ENCODE data around the gene PRSS27. TPM values are rescaled to one million over a fixed set of nuclear protein-coding genes. Genes with fewer than 3 reads are reported as not detected.

Gene PRSS27
- total and polyA plus RNA-seq, 2 of the 8 experiments (the other 6 are each of a cell fraction or from before 2014, with no cell fraction given), result 1.3 to 7.5 TPM

GRCh38 chr16:2752035-2752849, 32.2 kb upstream of the PRSS27 start, which contains the start of gene SRRM2:
Gene SRRM2 (plus strand): TSS chr16:2752638. CDS start chr16:2756365, 3,727 bp downstream.
- H3K14ac ChIP-seq (ENCODE audit: insufficient read length), result no peak within 1 kb of the TSS
- H3K36me3 ChIP-seq (ENCODE audit: control insufficient read depth in 2 of 4, insufficient read depth in 4 of 4, low read length in 3 of 4), result peaks cover under 1 to 15% (median 8%) of the 10 kb centered on the region in 4 experiments; a peak in 7 of 8 replicates
- H2AK5ac ChIP-seq (ENCODE audit: low read depth, low read length), result peak within 1 kb of the TSS; percentile 11; the same call in 1 of the 2 replicates
- H3K4ac ChIP-seq (replicated peaks; ENCODE audit: insufficient read length, low read depth, low read length), result peak within 1 kb of the TSS; percentile 94
- H3K27ac ChIP-seq (ENCODE audit: low read depth, low read length), result peak within 1 kb of the TSS; percentile 99
- peak within 1 kb of the TSS; percentile 100 for H4K5ac ChIP-seq (ENCODE audit: insufficient read length, low read depth, low read length)
- H3K9me3 ChIP-seq (ENCODE audit: insufficient read depth in 2 of 2, low read depth in 1 of 2, low read length in 1 of 2), result no peaks in the 10 kb centered on the region
- WGBS, 2 experiments (ENCODE audit: extremely low coverage in 1 of 2, insufficient coverage in 1 of 2, insufficient read length in 1 of 2, insufficient replicate concordance in 2 of 2, low coverage in 1 of 2, low lambda C conversion rate in 2 of 2, missing lambda C conversion rate in 1 of 2), result 1% methylated on average over 90 of the region's 99 CpGs; no CpG with 5 or more reads in 1 of the 2 experiments
- CTCF ChIA-PET (ENCODE audit: partially characterized antibody), result interaction anchor here (0.8 kb wide), 1 partner anchor 18 kb away, joined by 3 read pairs; no protein-coding TSS in a partner anchor
- no peaks in the 10 kb centered on the region for H3K27me3 ChIP-seq (replicated peaks in 1 of 4; ENCODE audit: control insufficient read depth in 3 of 4, extremely low read depth in 1 of 4, insufficient read depth in 3 of 4, low read length in 3 of 4)
- peak within 1 kb of the TSS; percentile 99; the same call in 1 of the 2 replicates for H2BK15ac ChIP-seq (ENCODE audit: low read length)
- FAIRE-seq (no peak), DNase-seq (ENCODE audit: low read depth in 1 of 2, low spot score in 2 of 2) (peak; percentile 78 to 96)
- H2BK20ac ChIP-seq (ENCODE audit: low read length), result peak within 1 kb of the TSS; percentile 98; the same call in 1 of the 2 replicates
- peak within 1 kb of the TSS; percentile 97 for H3K56ac ChIP-seq (replicated peaks; ENCODE audit: insufficient read length, low read depth, low read length)
- H3K79me2 ChIP-seq (ENCODE audit: control insufficient read depth in 1 of 2, insufficient read depth in 2 of 2, low read length in 2 of 2), result peaks cover 38 to 51% of the 10 kb centered on the region in 2 experiments
- H2BK12ac ChIP-seq (ENCODE audit: low read depth, low read length), result peak within 1 kb of the TSS; percentile 100
- H4K91ac ChIP-seq (replicated peaks; ENCODE audit: insufficient read length, low read length), result peak within 1 kb of the TSS; percentile 100
- H3K23me2 ChIP-seq (ENCODE audit: low read depth, low read length), result peaks cover 8% of the 10 kb centered on the region; the same call in 1 of the 2 replicates
- H3K9ac ChIP-seq (replicated peaks in 1 of 4; ENCODE audit: extremely low read depth in 1 of 4, low read depth in 3 of 4, low read length in 3 of 4), result peak within 1 kb of the TSS; percentile 98 to 100 (median 99)
- H2AFZ ChIP-seq (ENCODE audit: low read length), result peak within 1 kb of the TSS; percentile 90
- POLR2A ChIA-PET (ENCODE audit: partially characterized antibody), result interaction anchor here (0.6 to 8.3 kb wide), 32 partner anchors 8 to 883 kb away, joined by 3 to 180 read pairs (median 4); partner anchors contain the start of genes AMDHD2, ELOB, KCTD5 and PRSS27
- H4K8ac ChIP-seq (ENCODE audit: extremely low read depth, insufficient read depth, low read length), result peak within 1 kb of the TSS; percentile 100
- H3K79me1 ChIP-seq (ENCODE audit: low read depth, low read length), result peaks cover 5% of the 10 kb centered on the region
- H4K20me1 ChIP-seq (replicated peaks in 1 of 2; ENCODE audit: control insufficient read depth in 1 of 2, insufficient read depth in 2 of 2, low read length in 2 of 2), result peaks cover 21 to 22% of the 10 kb centered on the region in 2 experiments
- peaks cover 2 to 8% (median 5%) of the 10 kb centered on the region in 4 experiments; a peak in 6 of 7 replicates for H3K4me1 ChIP-seq (replicated peaks in 1 of 4; ENCODE audit: control insufficient read depth in 3 of 4, insufficient read depth in 4 of 4, low read length in 3 of 4)
- H3K4me3 ChIP-seq (ENCODE audit: extremely low read depth in 1 of 4, insufficient read depth in 2 of 4, low read depth in 3 of 4, low read length in 4 of 4), result peak within 1 kb of the TSS; percentile 75 to 93 (median 88)
- H3K23ac ChIP-seq (ENCODE audit: insufficient read length), result no peak within 1 kb of the TSS
- peak within 1 kb of the TSS; percentile 100 for H2BK5ac ChIP-seq (ENCODE audit: low read depth, low read length)
- peak within 1 kb of the TSS; percentile 100 for H3K18ac ChIP-seq (ENCODE audit: extremely low read depth, low read length)
- H3K4me2 ChIP-seq (ENCODE audit: insufficient read depth in 1 of 2, low read depth in 2 of 2, low read length in 2 of 2), result peak within 1 kb of the TSS; percentile 82 to 99
- H2BK120ac ChIP-seq (replicated peaks; ENCODE audit: low read depth, low read length), result peak within 1 kb of the TSS; percentile 96
- peak; percentile 86 for TF ChIP-seq POLR2AphosphoS5 (IDR thresholded peaks at IDR 0.05; ENCODE audit: low read depth, low read length)
- peak; percentile 98 for TF ChIP-seq YY1 (IDR thresholded peaks at IDR 0.05; ENCODE audit: low read depth, low read length)
- 0 out of 2 replicates have a peak, but pooled peaks have one; percentile 48 for TF ChIP-seq GABPA (IDR thresholded peaks at IDR 0.05; ENCODE audit: borderline replicate concordance, insufficient read depth, low read length)
- peak; percentile 10 for TF ChIP-seq ASH2L (IDR thresholded peaks at IDR 0.05; ENCODE audit: low read length)
- no peak for TF ChIP-seq SIRT6 (IDR thresholded peaks at IDR 0.05; ENCODE audit: low read length)
- TF ChIP-seq ZNF274 (IDR thresholded peaks at IDR 0.05; ENCODE audit: borderline replicate concordance, extremely low read depth, low read length), result no peak
- peak; percentile 47; the same call in 1 of the 2 replicates for TF ChIP-seq SP1 (IDR thresholded peaks at IDR 0.05; ENCODE audit: low read depth, low read length)
- TF ChIP-seq CREB1 (IDR thresholded peaks at IDR 0.05), result peak; percentile 83
- TF ChIP-seq CHD1 (IDR thresholded peaks at IDR 0.05; ENCODE audit: low read depth, low read length), result no peak
- peak; percentile 23 for TF ChIP-seq NRF1 (IDR thresholded peaks at IDR 0.05; ENCODE audit: low read depth, low read length)
- peak; percentile 14; the same call in 1 of the 2 replicates for TF ChIP-seq TEAD4 (IDR thresholded peaks at IDR 0.05; ENCODE audit: low read depth, low read length)
- TF ChIP-seq GTF2F1 (IDR thresholded peaks at IDR 0.05; ENCODE audit: borderline replicate concordance, low read depth, low read length), result peak; percentile 76; the same call in 1 of the 2 replicates
